Right renal cortex interstitium (tissue), 3 donors: ENCODE data around the gene ITGB8. TPM values are rescaled to one million over a fixed set of nuclear protein-coding genes. Genes with fewer than 3 reads are reported as not detected.

Source experiments
- DNase-seq, 3 donors: peaks; one replicate each; pipeline ENCODE4 v3.0.0-alpha.2; 2013; ENCODE audit warnings: low read depth in 3 of 3, low spot score in 2 of 3
- polyA plus RNA-seq, 3 donors: library from polyadenylated mRNA; unstranded; fragments of 120-200 nt; gene quantifications; one replicate each; pipeline ENCODE4 v1.2.1, GENCODE V29; 2013; ENCODE audit not compliant: insufficient read length in 3 of 3

The ITGB8 gene
- polyA plus RNA-seq, 3 donors = 38.5 to 42.0 (median 40.6) TPM

DNA sequence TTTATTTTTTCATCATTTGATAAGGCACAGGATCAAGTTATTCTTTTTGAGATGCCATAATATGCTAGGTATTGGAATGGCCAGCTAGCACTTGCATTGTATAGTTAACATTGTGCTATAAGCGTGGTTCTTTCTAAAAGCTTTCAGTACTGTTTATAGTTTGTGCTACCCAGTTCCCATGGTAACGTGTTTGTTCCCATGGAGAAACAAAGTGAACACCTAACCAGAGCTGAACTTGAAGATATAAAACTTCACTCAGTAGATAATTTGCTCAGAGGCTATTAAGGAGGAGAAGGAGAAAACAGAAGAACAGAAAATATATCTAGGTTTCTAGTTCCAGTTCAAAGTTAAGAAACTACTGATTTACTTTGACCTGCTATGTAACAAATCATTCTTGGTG lies 23.6 kb upstream of the ITGB8 start:
- DNase-seq = no peak

DNA sequence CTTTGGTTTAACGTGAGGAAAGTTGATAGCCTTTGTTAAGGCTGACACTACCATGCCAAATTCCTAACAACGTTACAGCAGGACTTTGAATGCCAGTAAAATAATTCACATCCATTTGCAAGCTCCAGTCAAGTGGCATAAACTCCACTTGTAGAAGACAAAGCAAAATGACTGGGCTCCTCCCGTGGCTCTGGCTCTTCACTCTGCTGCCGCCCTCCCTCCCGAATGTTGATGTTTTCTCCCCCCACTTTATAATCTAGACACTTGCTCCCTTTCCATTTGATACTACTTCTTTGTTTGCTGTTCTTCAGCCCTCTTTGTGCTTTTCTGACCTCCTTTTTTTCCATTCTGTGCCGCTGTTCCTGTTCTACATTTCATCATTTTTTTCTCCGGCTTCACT lies 22.8 kb upstream of the ITGB8 start:
- no peak for DNase-seq

- no peak for DNase-seq
Observed at GRCh38 chr7:20310301-20310700, 20.4 kb upstream of the ITGB8 start.

DNA sequence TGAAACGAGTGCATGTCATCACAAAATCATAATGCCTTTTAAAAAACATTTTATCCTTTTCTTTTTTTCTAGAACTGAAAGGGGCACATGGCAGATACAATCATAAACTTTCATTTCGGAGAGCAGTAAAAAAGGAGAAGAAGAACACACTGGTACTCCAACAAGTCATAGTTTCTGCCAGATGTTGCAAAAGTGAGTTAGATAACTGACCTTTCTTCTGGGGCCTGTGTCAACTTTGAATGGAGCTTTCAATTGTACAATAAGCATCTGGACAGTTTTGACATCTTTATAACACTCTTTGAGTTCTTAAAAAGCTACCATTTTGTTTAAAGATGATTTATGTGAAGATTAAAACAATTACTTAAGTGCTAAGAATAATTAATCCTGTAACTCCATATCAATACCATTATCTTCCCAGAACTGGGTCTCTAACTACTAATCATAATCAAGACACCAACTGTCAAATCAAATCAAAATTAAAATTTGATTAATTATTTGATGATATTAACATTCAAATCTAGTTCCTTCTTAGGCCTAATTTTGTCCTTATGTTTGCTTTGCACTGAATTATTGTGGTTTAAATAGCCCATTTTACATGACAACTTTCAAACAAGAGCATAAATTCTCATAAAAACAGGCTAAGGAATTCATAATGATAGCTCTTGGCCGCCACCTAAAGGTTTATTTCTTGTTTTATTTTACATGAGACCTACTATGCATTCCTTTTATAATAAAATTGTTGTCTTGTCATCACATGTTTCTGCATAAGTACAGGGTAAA lies 19.5 kb upstream of the ITGB8 start:
- DNase-seq = no peak

DNA sequence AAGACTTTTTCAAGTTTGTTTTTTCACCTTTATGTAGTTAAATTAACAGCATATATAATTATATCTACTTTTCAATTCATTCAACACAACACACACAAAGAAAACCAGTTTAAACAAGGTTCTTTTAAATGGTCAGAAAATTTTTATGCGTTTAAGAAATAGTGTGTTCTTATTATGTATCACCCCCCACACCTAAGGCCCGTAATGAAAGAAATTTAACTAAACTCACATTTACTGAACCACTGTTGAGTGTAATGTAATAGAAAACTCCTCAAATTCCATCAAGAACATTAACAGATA lies 19.0 kb upstream of the ITGB8 start:
- no peak for DNase-seq

GRCh38 chr7:20312562-20312961 lies 18.1 kb upstream of the ITGB8 start:
- DNase-seq = no peak

DNA sequence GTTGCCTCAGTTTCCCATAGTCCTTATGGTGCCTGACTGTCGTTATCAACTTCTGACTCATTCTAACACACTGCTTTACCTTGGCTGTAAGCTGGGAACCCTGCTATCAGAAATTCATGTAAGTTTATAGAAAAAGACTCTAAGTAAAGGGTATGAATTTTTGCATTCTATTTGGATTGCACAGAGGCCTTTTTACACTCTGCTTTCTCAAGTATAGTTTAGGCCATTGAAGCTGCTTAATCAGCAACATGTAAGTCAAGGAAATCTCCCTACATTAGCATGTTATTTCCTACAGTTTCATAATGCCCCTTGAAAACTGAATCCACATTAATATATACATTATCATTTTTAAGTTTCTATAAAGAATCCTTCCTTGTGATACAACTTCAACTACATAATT lies 17.1 kb upstream of the ITGB8 start:
- no peak for DNase-seq

GRCh38 chr7:20314198-20314597 lies 16.5 kb upstream of the ITGB8 start:
- DNase-seq = no peak

DNA sequence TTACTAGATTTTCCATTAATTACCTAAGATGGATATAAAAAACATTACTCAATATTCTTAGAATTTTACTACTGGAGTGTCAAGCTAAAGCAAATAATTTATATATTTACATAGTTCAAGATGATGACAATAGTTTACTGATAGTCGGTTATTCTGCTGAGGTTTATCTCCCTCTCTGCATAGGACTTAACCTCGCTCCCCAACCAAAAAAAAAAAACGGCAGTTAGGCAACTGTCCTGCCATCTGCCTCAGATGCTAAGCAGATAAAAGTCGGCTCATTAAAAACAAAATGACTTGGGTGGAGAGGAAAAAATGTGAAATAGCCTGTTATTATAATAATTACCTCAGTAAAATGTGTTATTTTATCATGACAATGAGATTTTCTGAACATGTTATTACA lies 14.0 kb upstream of the ITGB8 start:
- no peak for DNase-seq

- no peak for DNase-seq
Observed at GRCh38 chr7:20317413-20317812, 13.3 kb upstream of the ITGB8 start.

DNA sequence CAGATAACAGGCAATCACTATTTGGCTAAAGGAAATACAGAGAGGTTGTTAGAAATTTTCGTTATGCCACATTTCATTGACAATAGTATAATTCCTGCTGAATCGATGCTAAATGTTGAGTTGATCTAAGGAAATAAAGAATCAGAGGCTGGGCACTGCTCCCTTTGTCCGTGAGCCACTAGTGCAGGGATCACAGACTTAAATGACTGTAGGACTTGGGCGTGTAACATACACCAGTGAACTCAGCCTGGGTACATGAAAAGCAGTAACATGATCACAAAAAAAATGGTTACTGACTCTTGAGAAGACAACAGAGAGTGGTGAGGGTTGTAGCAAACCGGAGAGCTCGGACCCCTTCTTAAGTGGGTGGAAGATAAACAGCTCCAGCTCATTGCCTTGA lies 11.8 kb upstream of the ITGB8 start:
- no peak for DNase-seq

- DNase-seq = no peak
Observed at GRCh38 chr7:20320322-20320721, 10.4 kb upstream of the ITGB8 start.

- no peak for DNase-seq
Observed at GRCh38 chr7:20320786-20321185, 9.9 kb upstream of the ITGB8 start.

DNA sequence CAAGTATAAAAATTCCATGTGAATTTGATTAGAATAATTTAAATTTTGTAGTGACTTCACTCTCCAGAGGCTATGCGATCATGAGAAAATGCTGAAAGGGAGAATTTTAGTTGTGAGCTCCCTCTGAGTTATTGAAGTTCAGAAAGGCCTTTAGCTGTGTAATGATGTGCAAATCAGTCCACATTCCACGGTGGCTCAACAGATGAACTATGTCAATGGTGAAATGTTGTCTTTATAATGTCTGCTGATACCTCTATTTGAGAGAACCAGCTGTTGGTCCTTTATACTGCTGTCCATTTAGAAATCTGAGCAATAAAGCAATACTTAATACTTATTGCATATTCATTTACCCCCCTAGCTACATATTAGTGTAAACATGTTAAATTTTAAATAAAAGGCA lies 7.1 kb upstream of the ITGB8 start:
- DNase-seq = no peak

DNA sequence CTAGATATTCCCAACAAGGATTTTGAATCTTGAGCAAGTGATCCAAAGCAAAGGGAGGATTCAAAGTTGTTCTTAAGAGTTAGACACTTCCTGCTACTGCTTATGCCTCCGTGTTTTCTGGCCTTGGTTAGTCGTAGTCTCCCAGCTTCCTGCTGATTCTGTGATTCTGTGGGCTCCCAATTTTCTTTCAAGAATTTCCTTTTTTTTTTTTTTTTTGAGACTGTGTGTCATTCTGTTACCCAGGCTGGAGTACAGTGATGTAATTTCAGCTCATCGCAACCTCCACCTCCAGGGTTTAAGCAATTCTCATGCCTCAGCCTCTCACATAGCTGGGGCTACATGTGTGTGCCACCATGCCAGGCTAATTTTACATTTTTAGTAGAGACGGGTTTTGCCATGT lies 4.4 kb upstream of the ITGB8 start:
- no peak for DNase-seq

- no peak for DNase-seq
Observed at GRCh38 chr7:20327055-20327454, 3.6 kb upstream of the ITGB8 start.

- no peak for DNase-seq
Observed at GRCh38 chr7:20328027-20328426, 2.7 kb upstream of the ITGB8 start.

- no peak for DNase-seq
Observed at GRCh38 chr7:20328692-20329091, 2.0 kb upstream of the ITGB8 start.

- peak in 2 of 3 donors; percentile 72 to 73 for DNase-seq
Observed at GRCh38 chr7:20329389-20330238, 1.1 kb upstream of the ITGB8 start.

DNA sequence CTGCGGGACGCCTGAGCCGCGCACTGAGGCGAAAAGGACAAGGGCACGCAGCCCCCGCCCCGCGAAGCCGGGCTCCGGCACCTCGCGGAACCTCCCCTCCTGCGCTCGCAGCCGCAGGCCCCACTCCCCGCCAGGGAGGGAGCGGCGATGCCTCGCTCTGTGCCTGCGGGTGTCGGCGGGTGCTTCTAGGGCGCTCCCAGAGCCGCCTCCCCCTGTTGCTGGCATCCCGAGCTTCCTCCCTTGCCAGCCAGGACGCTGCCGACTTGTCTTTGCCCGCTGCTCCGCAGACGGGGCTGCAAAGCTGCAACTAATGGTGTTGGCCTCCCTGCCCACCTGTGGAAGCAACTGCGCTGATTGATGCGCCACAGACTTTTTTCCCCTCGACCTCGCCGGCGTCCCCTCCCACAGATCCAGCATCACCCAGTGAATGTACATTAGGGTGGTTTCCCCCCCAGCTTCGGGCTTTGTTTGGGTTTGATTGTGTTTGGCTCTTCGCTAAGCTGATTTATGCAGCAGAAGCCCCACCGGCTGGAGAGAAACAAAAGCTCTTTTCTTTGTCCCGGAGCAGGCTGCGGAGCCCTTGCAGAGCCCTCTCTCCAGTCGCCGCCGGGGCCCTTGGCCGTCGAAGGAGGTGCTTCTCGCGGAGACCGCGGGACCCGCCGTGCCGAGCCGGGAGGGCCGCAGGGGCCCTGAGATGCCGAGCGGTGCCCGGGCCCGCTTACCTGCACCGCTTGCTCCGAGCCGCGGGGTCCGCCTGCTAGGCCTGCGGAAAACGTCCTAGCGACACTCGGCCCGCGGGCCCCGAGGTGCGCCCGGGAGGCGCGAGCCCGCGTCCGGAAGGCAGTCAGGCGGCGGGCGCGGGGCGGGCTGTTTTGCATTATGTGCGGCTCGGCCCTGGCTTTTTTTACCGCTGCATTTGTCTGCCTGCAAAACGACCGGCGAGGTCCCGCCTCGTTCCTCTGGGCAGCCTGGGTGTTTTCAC lies 519 bp downstream of the ITGB8 start:
- no peak for DNase-seq
